Upper lobe of left lung (tissue), 6 donors: ENCODE data around the gene SERTAD3. TPM values are rescaled to one million over a fixed set of nuclear protein-coding genes. Genes with fewer than 3 reads are reported as not detected.
"Not testable (repeated sequence)": the region's sequence is repeated elsewhere in the genome, so short reads cannot be mapped to it uniquely, and the experiment has no call there.

Source experiments
- ATAC-seq, 2 donors: fragments of 200-7000 bp; cut with Tn5 transposase; one replicate each; pipeline ENCODE4 v1.9.1; 2022; ENCODE audit warnings: mild to moderate bottlenecking in 2 of 2, moderate library complexity in 2 of 2; ENCODE audit not compliant: low FRiP score in 2 of 2
- DNase-seq, 2 donors: peaks; one replicate each; pipeline ENCODE4 v3.0.0-alpha.2; 2019 to 2020
- H3K27ac ChIP-seq, 4 donors: fragments of 200-600 bp; sonication (generic); one replicate each; pipeline ENCODE4 v1.5.1; 2016 to 2019
- H3K27me3 ChIP-seq, 4 donors: fragments of 200-600 bp; sonication (generic); one replicate each; pipeline ENCODE4 v1.5.1; 2017 to 2019
- H3K36me3 ChIP-seq, 4 donors: fragments of 200-600 bp; sonication (generic); one replicate each; pipeline ENCODE4 v1.5.1; 2016 to 2019
- H3K4me1 ChIP-seq, 4 donors: fragments of 200-600 bp; sonication (generic); one replicate each; pipeline ENCODE4 v1.5.1; 2018 to 2019
- H3K4me3 ChIP-seq, 4 donors: fragments of 200-600 bp; sonication (generic); one replicate each; pipeline ENCODE4 v1.5.1; 2017 to 2019; ENCODE audit warnings: mild to moderate bottlenecking in 2 of 4, moderate library complexity in 1 of 4
- H3K9me3 ChIP-seq, 4 donors: fragments of 200-600 bp; sonication (generic); one replicate each; pipeline ENCODE4 v1.5.1; 2018 to 2019
- CTCF ChIP-seq, 6 experiments: fragments of 450-650 bp in 4 of 6; fragments of 200-600 bp in 2 of 6; sonication (generic) in 2 of 6; IDR thresholded peaks; one replicate each; pipeline ENCODE4 v1.5.1; 2016 to 2019; ENCODE audit warnings: antibody characterized with exemption in 6 of 6
- EP300 ChIP-seq, 4 donors: sonication (generic); formaldehyde crosslinking; IDR thresholded peaks; one replicate each; pipeline ENCODE4 v1.5.1; 2017; ENCODE audit warnings: antibody characterized with exemption in 4 of 4, control low read depth in 2 of 4
- POLR2A ChIP-seq, 4 donors: fragments of 450-650 bp; IDR thresholded peaks; one replicate each; pipeline ENCODE4 v1.5.1; 2016 to 2017; ENCODE audit warnings: antibody characterized with exemption in 4 of 4, mild to moderate bottlenecking in 2 of 4
- POLR2AphosphoS5 ChIP-seq, 2 donors: sonication (generic); formaldehyde crosslinking; IDR thresholded peaks; one replicate each; pipeline ENCODE4 v1.5.1; 2017; ENCODE audit warnings: antibody characterized with exemption in 2 of 2
- WGBS, 2 donors: methylation state at CpG; one replicate each; pipeline ENCODE4 v1.1.5; 2017 to 2018; 5-methylcytosine and 5-hydroxymethylcytosine counted together
- total RNA-seq, 6 donors: library from RNA; depleted of rRNA in 4 of 6; stranded (reverse); fragments of >200 nt in 4 of 6; gene quantifications; one replicate each; pipeline versions ENCODE4 v1.1.0 to v1.2.1, GENCODE V29; 2016 to 2021
- donor health status: DM: no; HTN: no; CAD: no; lungs with moderate emphysema.
- donor health status: DM: no; HTN: yes; CAD: no; lungs with severe emphysema.

SERTAD3 gene
- total RNA-seq, 6 donors from 2014 or later, result 8.9 to 44.5 (median 21.9) TPM

GRCh38 chr19:40412866-40413265 lies 31.3 kb downstream of the SERTAD3 start:
- Histone ChIP-seq H3K36me3 (peaks cover 0 to 4% (median 0%) of the 10 kb centered on the region in 4 donors), H3K4me3 (peak overlapping the region; percentile 21 to 61 (median 44)), H3K27ac (peak overlapping the region; percentile 68 to 100 (median 87)), H3K4me1 (peaks cover 26 to 43% (median 39%) of the 10 kb centered on the region in 4 donors), H3K9me3 (no peaks in the 10 kb centered on the region), H3K27me3 (no peaks in the 10 kb centered on the region)
- ATAC-seq (no peak), DNase-seq (no peak)
- TF ChIP-seq POLR2A (IDR thresholded peaks at IDR 0.05) (no peak), EP300 (IDR thresholded peaks at IDR 0.05) (no peak), POLR2AphosphoS5 (IDR thresholded peaks at IDR 0.05) (no peak), CTCF (IDR thresholded peaks at IDR 0.05) (no peak)
- WGBS, 2 donors, result 58 to 72% methylated on average over 3 to 4 of the region's 4 CpGs

- Histone ChIP-seq H3K4me1 (peaks cover 25 to 37% (median 34%) of the 10 kb centered on the region in 4 donors), H3K27me3 (no peaks in the 10 kb centered on the region), H3K9me3 (no peaks in the 10 kb centered on the region), H3K4me3 (peak overlapping the region; percentile 21 to 61 (median 44)), H3K36me3 (peaks cover 0 to 12% (median 0%) of the 10 kb centered on the region in 4 donors), H3K27ac (peak overlapping the region; percentile 68 to 100 (median 87))
- no peak for ATAC-seq
- 59 to 71% methylated on average over 8 of the region's 8 CpGs for WGBS, 2 donors
- TF ChIP-seq POLR2A (IDR thresholded peaks at IDR 0.05) (no peak), POLR2AphosphoS5 (IDR thresholded peaks at IDR 0.05) (no peak), CTCF (IDR thresholded peaks at IDR 0.05) (no peak), EP300 (IDR thresholded peaks at IDR 0.05) (no peak)
- no peak for DNase-seq
Measured at GRCh38 chr19:40411958-40412499, 32.1 kb downstream of the SERTAD3 start.

- no peaks in the 10 kb centered on the region for H3K9me3 ChIP-seq
- H3K36me3 ChIP-seq, result peaks cover 0 to 19% (median 0%) of the 10 kb centered on the region in 4 donors
- peak overlapping the region; percentile 21 to 61 (median 44) for H3K4me3 ChIP-seq
- DNase-seq, result peak in 1 of 2 donors; percentile 41
- peaks cover 18 to 31% (median 27%) of the 10 kb centered on the region in 4 donors for H3K4me1 ChIP-seq
- WGBS, 2 donors, result 30 to 52% methylated on average over 6 to 16 of the region's 16 CpGs
- peak in 1 of 2 donors; percentile 4 for ATAC-seq
- H3K27me3 ChIP-seq, result no peaks in the 10 kb centered on the region
- TF ChIP-seq EP300 (IDR thresholded peaks at IDR 0.05) (peak in 2 of 4 donors; percentile 88), CTCF (IDR thresholded peaks at IDR 0.05) (no peak), POLR2A (IDR thresholded peaks at IDR 0.05) (peak in 2 of 4 donors; percentile 35 to 45), POLR2AphosphoS5 (IDR thresholded peaks at IDR 0.05) (peak in 1 of 2 donors; percentile 35)
- peak overlapping the region; percentile 68 to 100 (median 87) for H3K27ac ChIP-seq
Measured at GRCh38 chr19:40411125-40411842, 32.9 kb downstream of the SERTAD3 start.

GRCh38 chr19:40410030-40410389 lies 34.1 kb downstream of the SERTAD3 start:
- no peak for DNase-seq
- peak overlapping the region in 3 of 4 donors; percentile 77 to 100 (median 97) for H3K27ac ChIP-seq

GRCh38 chr19:40408598-40408925 lies 35.6 kb downstream of the SERTAD3 start:
- not testable (repeated sequence) for ATAC-seq, H3K9me3 ChIP-seq, H3K27me3 ChIP-seq, DNase-seq
- Histone ChIP-seq H3K4me3 (peak overlapping the region in 1 of 4 donors; percentile 61), H3K36me3 (peaks cover 0 to 22% (median 0%) of the 10 kb centered on the region in 4 donors), H3K4me1 (peaks cover 7 to 26% (median 11%) of the 10 kb centered on the region in 4 donors), H3K27ac (peak overlapping the region in 1 of 4 donors; percentile 61)
- 81 to 88% methylated on average over 7 to 8 of the region's 8 CpGs for WGBS, 2 donors

More at GRCh38 chr19:40410030-40410389, 34.1 kb downstream of the SERTAD3 start:
- Histone ChIP-seq H3K36me3 (peaks cover 0 to 22% (median 0%) of the 10 kb centered on the region in 4 donors), H3K27me3 (no peaks in the 10 kb centered on the region), H3K9me3 (no peaks in the 10 kb centered on the region), H3K4me1 (peaks cover 14 to 26% (median 18%) of the 10 kb centered on the region in 4 donors), H3K4me3 (peak overlapping the region in 3 of 4 donors; percentile 43 to 61 (median 44))
- WGBS, 2 donors, result 57 to 63% methylated on average over 8 to 9 of the region's 9 CpGs
- no peak for ATAC-seq
- TF ChIP-seq EP300 (IDR thresholded peaks at IDR 0.05) (no peak), POLR2AphosphoS5 (IDR thresholded peaks at IDR 0.05) (no peak), POLR2A (IDR thresholded peaks at IDR 0.05) (no peak), CTCF (IDR thresholded peaks at IDR 0.05) (no peak)
